ENCODE measurements around the gene SOWAHA. TPM values are rescaled to one million over a fixed set of nuclear protein-coding genes. Genes with fewer than 3 reads are reported as not detected.

The SOWAHA gene
- total RNA-seq, 3 donors from 2014 or later = 0.66 to 3.2 (median 0.96) TPM

DNA sequence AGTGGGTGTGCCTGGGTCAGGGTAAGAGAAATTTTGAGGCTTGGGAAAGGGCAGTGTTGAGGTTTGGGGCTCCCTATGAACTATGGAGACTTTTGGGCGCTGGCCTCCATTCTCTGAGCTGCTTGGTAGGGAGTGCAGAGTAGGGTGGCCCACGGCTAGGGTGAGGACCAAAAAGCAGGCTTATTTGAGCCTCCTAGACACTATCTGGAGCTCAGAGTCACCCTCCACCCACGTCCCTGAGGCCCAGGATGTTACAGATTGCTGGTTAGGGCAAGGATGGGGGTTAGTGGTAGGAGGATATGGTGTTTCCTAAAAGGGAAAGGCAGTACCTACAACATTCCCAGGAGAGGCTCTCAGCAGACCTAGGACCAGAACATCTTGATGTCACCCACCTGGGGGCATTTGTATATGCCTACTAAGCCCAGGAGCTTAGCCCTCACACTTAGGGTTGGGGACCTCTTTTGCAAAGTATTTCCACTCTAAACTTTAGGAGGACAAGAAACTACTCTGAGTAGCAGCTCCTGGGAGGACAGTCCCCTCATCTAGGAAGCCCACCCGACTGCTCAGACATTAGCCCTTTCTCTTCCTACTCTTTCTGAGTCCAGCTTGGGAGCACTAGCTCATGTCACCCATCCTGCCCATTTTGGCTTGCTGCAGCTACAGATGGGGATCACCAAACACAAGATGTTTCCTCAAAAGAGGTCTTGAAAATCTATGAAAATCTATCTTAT, 15.0 kb downstream of the SOWAHA start:
- intact Hi-C loops (cut with DNase I; ENCODE audit: low total_unique reads) = no loop called here
- DNase-seq (ENCODE audit: low spot score in 2 of 2) = no peak
- H3K9me3 ChIP-seq = no peaks in the 10 kb centered on the region
- H3K4me3 ChIP-seq = no peak overlapping the region
- H3K27me3 ChIP-seq = no peaks in the 10 kb centered on the region
- TF ChIP-seq POLR2A (IDR thresholded peaks at IDR 0.05) (no peak), POLR2AphosphoS5 (IDR thresholded peaks at IDR 0.05) (no peak)
- TF ChIP-seq, protein P1, sequence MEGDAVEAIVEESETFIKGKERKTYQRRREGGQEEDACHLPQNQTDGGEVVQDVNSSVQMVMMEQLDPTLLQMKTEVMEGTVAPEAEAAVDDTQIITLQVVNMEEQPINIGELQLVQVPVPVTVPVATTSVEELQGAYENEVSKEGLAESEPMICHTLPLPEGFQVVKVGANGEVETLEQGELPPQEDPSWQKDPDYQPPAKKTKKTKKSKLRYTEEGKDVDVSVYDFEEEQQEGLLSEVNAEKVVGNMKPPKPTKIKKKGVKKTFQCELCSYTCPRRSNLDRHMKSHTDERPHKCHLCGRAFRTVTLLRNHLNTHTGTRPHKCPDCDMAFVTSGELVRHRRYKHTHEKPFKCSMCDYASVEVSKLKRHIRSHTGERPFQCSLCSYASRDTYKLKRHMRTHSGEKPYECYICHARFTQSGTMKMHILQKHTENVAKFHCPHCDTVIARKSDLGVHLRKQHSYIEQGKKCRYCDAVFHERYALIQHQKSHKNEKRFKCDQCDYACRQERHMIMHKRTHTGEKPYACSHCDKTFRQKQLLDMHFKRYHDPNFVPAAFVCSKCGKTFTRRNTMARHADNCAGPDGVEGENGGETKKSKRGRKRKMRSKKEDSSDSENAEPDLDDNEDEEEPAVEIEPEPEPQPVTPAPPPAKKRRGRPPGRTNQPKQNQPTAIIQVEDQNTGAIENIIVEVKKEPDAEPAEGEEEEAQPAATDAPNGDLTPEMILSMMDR (IDR thresholded peaks at IDR 0.05) = no peak
- H3K36me3 ChIP-seq = no peaks in the 10 kb centered on the region
- no peak overlapping the region for H3K27ac ChIP-seq
- no peaks in the 10 kb centered on the region for H3K4me1 ChIP-seq

DNA sequence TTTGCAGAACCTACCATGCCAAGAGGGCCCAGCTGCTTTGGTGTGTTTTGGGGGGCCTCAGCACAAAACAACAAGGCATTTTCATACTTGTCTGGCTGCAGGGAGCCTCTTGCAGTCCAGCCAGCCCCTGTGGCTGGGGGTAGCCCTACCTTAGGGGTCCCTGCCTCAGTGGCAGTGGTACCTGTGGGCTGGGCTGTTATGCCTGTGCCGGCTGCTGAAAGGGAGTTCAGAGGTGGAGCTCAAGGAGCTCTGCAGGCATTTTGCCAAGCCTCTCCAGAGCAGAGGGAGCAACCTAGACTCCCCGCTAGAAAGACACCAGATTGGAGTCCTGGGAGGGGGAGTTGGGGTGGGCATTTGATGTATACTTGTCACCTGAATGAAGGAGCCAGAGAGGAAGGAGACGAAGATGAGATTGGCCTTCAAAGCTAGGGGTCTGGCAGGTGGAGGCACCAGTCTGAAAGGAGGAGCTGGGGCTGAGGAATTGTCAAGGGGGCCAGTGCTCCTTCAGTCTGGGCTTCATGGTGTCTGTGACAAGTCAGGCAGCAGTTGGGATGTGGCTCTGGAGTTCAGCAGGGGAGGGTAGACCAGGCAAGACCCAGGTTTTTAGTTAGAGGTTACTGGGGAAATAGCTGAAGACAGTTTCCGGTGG, 15.9 kb downstream of the SOWAHA start:
- H3K9me3 ChIP-seq = no peaks in the 10 kb centered on the region
- H3K27me3 ChIP-seq = no peaks in the 10 kb centered on the region
- no peak for DNase-seq (ENCODE audit: low spot score in 2 of 2)
- H3K4me3 ChIP-seq = peak overlapping the region in 2 of 3 donors; percentile 81 to 84
- H3K4me1 ChIP-seq = no peaks in the 10 kb centered on the region
- TF ChIP-seq, protein P1 (IDR thresholded peaks at IDR 0.05) = no peak
- no peak for TF ChIP-seq POLR2A (IDR thresholded peaks at IDR 0.05)
- TF ChIP-seq POLR2AphosphoS5 (IDR thresholded peaks at IDR 0.05) = no peak
- H3K27ac ChIP-seq = no peak overlapping the region
- no peaks in the 10 kb centered on the region for H3K36me3 ChIP-seq
- intact Hi-C loops (cut with DNase I; ENCODE audit: low total_unique reads) = loop anchor here (1.0 kb wide), 1 partner anchor 36 kb away; no protein-coding TSS in a partner anchor

DNA sequence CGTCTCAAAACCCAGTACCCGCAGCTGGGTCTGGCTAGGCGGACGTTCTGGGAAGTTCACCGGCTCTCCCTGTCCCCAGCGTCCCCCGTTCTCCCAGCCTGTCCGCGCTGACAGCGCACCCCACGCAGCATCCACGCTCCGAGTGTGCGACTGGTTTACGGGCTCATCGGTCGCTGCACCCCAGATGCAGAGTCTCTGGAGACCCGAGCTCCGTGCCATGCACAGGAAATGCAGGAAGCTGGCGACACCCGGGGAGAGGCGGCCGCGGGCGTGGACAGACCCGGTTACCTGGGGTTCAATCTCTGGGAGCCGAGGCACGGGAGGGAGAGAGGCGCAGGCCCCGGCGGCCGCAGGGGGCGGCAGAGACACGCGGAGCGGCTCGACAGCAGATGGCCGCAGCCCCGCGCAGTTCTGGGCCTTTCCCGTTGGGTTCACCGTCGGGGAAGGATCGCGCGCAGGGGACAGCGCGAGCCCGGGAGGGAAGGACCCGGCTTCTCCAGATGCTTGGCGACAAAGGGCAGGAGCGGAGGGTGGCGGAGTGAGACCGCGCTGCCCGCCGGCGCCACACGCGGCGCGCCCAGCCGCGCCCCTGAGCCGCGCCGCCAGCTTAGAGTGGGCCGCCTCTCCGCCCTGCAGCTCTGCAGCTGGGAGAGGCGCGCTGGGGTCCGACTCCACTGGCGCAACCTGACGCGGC, 16.8 kb downstream of the SOWAHA start:
- H3K27ac ChIP-seq = peak overlapping the region; percentile 87 to 89
- no peaks in the 10 kb centered on the region for H3K36me3 ChIP-seq
- no peaks in the 10 kb centered on the region for H3K4me1 ChIP-seq
- H3K27me3 ChIP-seq = no peaks in the 10 kb centered on the region
- peak overlapping the region; percentile 59 to 84 (median 81) for H3K4me3 ChIP-seq
- intact Hi-C loops (cut with DNase I; ENCODE audit: low total_unique reads) = loop anchor here (1.0 kb wide), 1 partner anchor 35 kb away; no protein-coding TSS in a partner anchor
- peak; percentile 67 to 80 for DNase-seq (ENCODE audit: low spot score in 2 of 2)
- TF ChIP-seq, protein P1 (IDR thresholded peaks at IDR 0.05) = peak; percentile 70 to 85 (median 78)
- TF ChIP-seq POLR2A (IDR thresholded peaks at IDR 0.05) (no peak), POLR2AphosphoS5 (IDR thresholded peaks at IDR 0.05) (peak in 2 of 3 donors; percentile 17 to 44)
- H3K9me3 ChIP-seq = no peaks in the 10 kb centered on the region

DNA sequence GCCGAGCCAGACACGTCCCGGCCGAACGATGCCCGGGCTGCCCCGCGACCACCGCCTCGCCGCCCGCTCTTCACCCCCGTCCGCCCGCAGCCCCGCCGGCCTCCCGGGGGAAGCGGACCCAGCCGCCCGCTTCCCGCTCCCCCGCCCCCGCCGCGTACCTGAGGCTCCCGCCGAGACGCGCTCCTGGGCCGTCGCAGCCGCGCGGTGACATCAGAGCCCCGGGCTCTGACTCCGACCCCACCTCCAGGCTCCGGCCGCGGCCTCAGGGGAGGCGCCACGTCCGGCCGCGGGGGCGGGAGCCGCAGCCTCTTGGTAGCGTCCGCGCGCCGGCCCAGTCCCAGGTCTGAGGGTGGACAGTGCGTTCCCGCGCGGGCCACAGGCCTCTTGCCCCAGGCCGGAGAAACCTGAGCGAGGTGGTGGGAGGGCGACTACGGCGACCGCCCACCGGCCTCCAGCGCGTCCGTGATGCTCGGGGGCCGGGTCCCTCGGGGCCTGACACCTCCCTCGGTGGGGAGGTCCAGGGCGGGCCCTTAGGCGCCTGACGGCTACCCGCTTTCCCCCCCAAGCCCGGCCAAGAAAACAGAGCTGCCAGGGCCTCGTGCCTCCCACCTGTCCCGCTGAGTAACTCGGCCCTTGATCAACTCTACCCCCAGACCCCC, 17.5 kb downstream of the SOWAHA start, which contains the start of gene SHROOM1:
TSS of gene SHROOM1 (minus strand) at position 212 of the 659 bp plus-strand sequence. CDS start 4,507 bp downstream, outside the sequence.
- DNase-seq (ENCODE audit: low spot score in 2 of 2) = no peak
- intact Hi-C loops (cut with DNase I; ENCODE audit: low total_unique reads) = no loop called here

More for the DNA sequence above, 17.5 kb downstream of the SOWAHA start, which contains the start of gene SHROOM1:
- Histone ChIP-seq H3K36me3 (no peaks in the 10 kb centered on the region), H3K4me1 (no peaks in the 10 kb centered on the region), H3K27me3 (no peaks in the 10 kb centered on the region), H3K9me3 (no peaks in the 10 kb centered on the region), H3K4me3 (peak within 1 kb of the TSS; percentile 59 to 84 (median 81)), H3K27ac (peak within 1 kb of the TSS; percentile 87 to 89)
- TF ChIP-seq, protein P1 (IDR thresholded peaks at IDR 0.05) = no peak
- TF ChIP-seq POLR2AphosphoS5 (IDR thresholded peaks at IDR 0.05) (peak in 1 of 3 donors; percentile 19), POLR2A (IDR thresholded peaks at IDR 0.05) (no peak)
